PC-3 (cell line): ENCODE results near the gene RSAD1. TPM values are rescaled to one million over a fixed set of nuclear protein-coding genes. Genes with fewer than 3 reads are reported as not detected.

Experiments used
- ATAC-seq: fragments of 200-7000 bp; cut with Tn5 transposase; 2 replicates; pipeline ENCODE4 v1.9.1; 2020; ENCODE audit warnings: mild to moderate bottlenecking, moderate library complexity
- BruUV-seq: library from RNA; stranded (reverse); fragments of 400-500 nt; replicated peaks from 2 replicates; lab custom pipeline; 2021; lab: Mats Ljungman, UMichigan
- CTCF ChIA-PET: fragments of 300-600 bp; sonication (Branson Sonifier 250); formaldehyde crosslinking; loops from one replicate; lab custom pipeline; 2022; ENCODE audit warnings: antibody characterized with exemption; lab: Charles Lee
- POLR2A ChIA-PET: fragments of 300-600 bp; sonication (Branson Sonifier 250); formaldehyde crosslinking; loops from one replicate; lab custom pipeline; 2022; ENCODE audit warnings: antibody characterized with exemption; ENCODE audit not compliant: unreplicated experiment; lab: Charles Lee
- DNase-seq: peaks from one replicate; pipeline ENCODE4 v3.0.0-alpha.2; 2015
- H2AFZ ChIP-seq: fragments of 300-600 bp; sonication (generic); 2 replicates; pipeline ENCODE4 v1.6.0; 2016; ENCODE audit warnings: antibody characterized with exemption, low read length
- H3F3A ChIP-seq: fragments of 300-600 bp; sonication (generic); one replicate; pipeline ENCODE4 v1.6.0; 2017; ENCODE audit warnings: antibody characterized with exemption, low read length, control low read depth, mild to moderate bottlenecking; ENCODE audit not compliant: unreplicated experiment
- H3K27ac ChIP-seq: fragments of 300-600 bp; sonication (generic); 2 replicates; pipeline ENCODE4 v1.5.1; 2016; ENCODE audit warnings: mild to moderate bottlenecking, low read length
- H3K27me3 ChIP-seq: fragments of 300-600 bp; sonication (generic); 2 replicates; pipeline ENCODE4 v1.6.1; 2016; ENCODE audit warnings: low read length, mixed read lengths
- H3K36me3 ChIP-seq: fragments of 300-600 bp; sonication (generic); 2 replicates; pipeline ENCODE4 v1.6.1; 2016; ENCODE audit warnings: low read depth, mixed run types, low read length, mixed read lengths
- H3K4me1 ChIP-seq: fragments of 300-600 bp; sonication (generic); 2 replicates; pipeline ENCODE4 v1.5.1; 2016; ENCODE audit warnings: low read length; ENCODE audit not compliant: insufficient read depth
- H3K4me2 ChIP-seq: fragments of 300-600 bp; sonication (generic); 2 replicates; pipeline ENCODE4 v1.6.0; 2016; ENCODE audit warnings: low read length
- H3K4me3 ChIP-seq: fragments of 300-600 bp; sonication (generic); 2 replicates; pipeline ENCODE4 v1.5.1; 2016; ENCODE audit warnings: mild to moderate bottlenecking, low read length, mixed read lengths
- H3K79me2 ChIP-seq: fragments of 300-600 bp; sonication (generic); 2 replicates; pipeline ENCODE4 v1.6.1; 2017; ENCODE audit warnings: low read length, mixed read lengths
- H3K9ac ChIP-seq: fragments of 300-600 bp; sonication (generic); 2 replicates; pipeline ENCODE4 v1.6.0; 2016; ENCODE audit warnings: mild to moderate bottlenecking, low read length
- H3K9me2 ChIP-seq: fragments of 300-600 bp; sonication (generic); replicated peaks from 2 replicates; pipeline ENCODE4 v1.6.1; 2016; ENCODE audit warnings: mixed run types, low read length, mixed read lengths
- H3K9me3 ChIP-seq: fragments of 300-600 bp; sonication (generic); 2 replicates; pipeline ENCODE4 v1.6.1; 2016; ENCODE audit warnings: low read length, mixed read lengths
- H4K20me1 ChIP-seq: fragments of 300-600 bp; sonication (generic); 2 replicates; pipeline ENCODE4 v1.6.1; 2016; ENCODE audit warnings: low read length, mixed read lengths
- EZH2 ChIP-seq: fragments of 300-600 bp; sonication (generic); IDR thresholded peaks from one replicate; pipeline ENCODE4 v1.6.1; 2017; ENCODE audit warnings: antibody characterized with exemption, mild to moderate bottlenecking, low read length; ENCODE audit not compliant: unreplicated experiment
- EZH2phosphoT487 ChIP-seq: fragments of 300-600 bp; sonication (generic); IDR thresholded peaks from 2 replicates; pipeline ENCODE4 v1.6.1; 2018; ENCODE audit warnings: mild to moderate bottlenecking, antibody characterized with exemption, low read length, borderline replicate concordance
- intact Hi-C: fragments of 100-400 bp; cut with micrococcal nuclease; formaldehyde crosslinking; loops from 2 replicates; pipeline ENCODE4 v1.9.0; 2023
- total RNA-seq: library from RNA; depleted of rRNA; stranded (reverse); fragments of >200 nt; gene quantifications from 2 replicates; pipeline ENCODE4 v1.2.3, GENCODE V29; 2014
- TF ChIP-seq, protein P1 (sequence below): fragments of 300-600 bp; sonication (generic); conservative IDR thresholded peaks from 2 replicates; pipeline ENCODE4 v1.5.1; 2017; ENCODE audit warnings: antibody characterized with exemption, low read depth, mild to moderate bottlenecking, low read length

RSAD1 gene
- total RNA-seq, 1 experiment from 2014 or later: 37.7 TPM

DNA sequence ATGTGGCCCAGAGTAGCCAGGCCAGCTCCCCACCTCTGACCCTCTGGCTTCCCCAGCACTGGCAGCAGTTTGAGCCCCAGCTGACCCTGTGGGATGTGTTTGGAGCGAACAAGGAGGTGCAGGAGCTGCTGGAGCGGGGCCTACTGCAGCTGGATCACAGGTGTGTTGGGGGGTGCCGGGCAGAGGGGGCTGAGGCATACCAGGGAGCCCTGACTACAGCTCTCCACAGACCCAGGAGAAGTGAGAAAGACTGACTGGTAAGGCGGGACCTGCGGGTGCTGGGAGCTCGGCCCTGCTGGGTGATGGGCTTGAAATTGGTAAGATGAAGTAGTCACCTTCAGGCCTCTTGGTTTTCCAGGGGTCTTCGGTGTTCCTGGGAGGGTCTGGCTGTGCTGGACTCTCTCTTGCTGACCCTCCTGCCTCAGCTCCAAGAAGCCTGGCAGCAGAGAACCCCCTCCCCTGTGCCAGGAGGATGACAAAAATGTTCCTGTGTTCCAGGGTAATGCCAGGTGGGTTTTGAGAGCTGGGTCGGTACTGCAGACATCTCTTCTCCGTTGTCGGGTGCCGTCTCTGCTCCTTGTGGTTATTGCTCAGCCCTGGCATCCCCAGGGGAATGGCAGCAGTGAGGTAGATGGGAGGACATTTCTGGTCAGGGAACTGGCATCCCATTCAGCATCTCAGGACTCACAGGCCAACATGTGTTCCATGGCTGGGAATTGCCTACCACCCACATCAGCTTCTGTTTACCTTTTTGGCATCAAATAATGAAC lies 5.9 kb downstream of the RSAD1 start:
- no peak for TF ChIP-seq EZH2phosphoT487
- TF ChIP-seq EZH2: no peak
- H3K4me2 ChIP-seq: no peak overlapping the region
- CTCF ChIA-PET: no interaction called here
- no peak overlapping the region for H3K9ac ChIP-seq
- DNase-seq (no peak), ATAC-seq (no peak)
- POLR2A ChIA-PET: no interaction called here
- no peaks in the 10 kb centered on the region for H3K9me3 ChIP-seq
- no peak overlapping the region for H3K27ac ChIP-seq
- no peaks in the 10 kb centered on the region for H3F3A ChIP-seq
- H3K9me2 ChIP-seq: no peaks in the 10 kb centered on the region
- no TSS peak for BruUV-seq
- H3K36me3 ChIP-seq: peaks cover 23% of the 10 kb centered on the region; the same call in 1 of the 2 replicates
- no peak overlapping the region for H3K4me3 ChIP-seq
- no peak overlapping the region for H2AFZ ChIP-seq
- H3K4me1 ChIP-seq: peaks cover 30% of the 10 kb centered on the region
- intact Hi-C loops: loop anchor here (5.0 kb wide), 1 partner anchor 358 kb away; no protein-coding TSS in a partner anchor
- peaks cover 20% of the 10 kb centered on the region for H3K79me2 ChIP-seq
- no peaks in the 10 kb centered on the region for H3K27me3 ChIP-seq
- no peaks in the 10 kb centered on the region for H4K20me1 ChIP-seq

DNA sequence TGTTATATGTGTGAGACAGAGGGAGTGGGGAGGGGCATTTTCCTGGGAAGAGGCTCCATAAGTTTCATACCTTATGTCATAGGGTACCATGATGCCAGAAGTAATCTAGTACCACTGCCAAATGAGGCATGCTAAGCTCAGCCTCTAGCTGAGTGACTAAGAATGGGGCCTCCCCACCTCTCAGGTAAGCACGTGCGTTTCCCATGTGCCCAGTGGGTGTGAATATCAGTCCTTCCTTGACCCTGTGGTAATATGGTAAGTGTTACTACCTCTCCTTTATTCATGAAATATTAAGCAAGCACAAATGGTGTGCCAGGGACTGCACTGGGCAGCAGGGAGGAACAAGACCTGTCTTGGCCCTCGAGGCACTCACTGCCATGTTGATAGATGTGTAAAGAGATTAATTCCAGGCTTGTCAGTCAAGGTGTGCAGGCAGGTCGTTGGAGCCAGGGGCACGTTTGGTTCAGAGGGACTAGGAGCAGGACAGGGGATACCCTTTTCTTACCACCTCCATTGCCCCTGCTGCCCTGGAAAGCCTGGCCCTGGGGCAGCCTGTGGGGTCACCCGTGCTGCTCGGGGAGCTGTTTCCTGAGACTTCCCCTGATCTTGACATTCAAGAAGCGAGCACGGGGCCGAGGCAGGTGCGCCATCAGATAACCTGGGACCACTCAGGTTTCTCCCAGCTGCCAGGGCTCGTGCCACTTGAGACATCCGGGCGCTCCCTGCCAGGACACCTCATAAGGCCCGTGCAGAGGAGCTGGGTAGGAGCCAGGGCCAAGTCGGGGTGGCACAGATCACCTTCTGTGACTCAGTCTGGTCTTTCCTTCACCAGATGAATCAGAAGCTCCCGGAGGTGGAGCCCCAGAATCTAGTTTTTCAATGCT lies 8.8 kb downstream of the RSAD1 start:
- TF ChIP-seq EZH2: no peak
- TF ChIP-seq, protein P1, sequence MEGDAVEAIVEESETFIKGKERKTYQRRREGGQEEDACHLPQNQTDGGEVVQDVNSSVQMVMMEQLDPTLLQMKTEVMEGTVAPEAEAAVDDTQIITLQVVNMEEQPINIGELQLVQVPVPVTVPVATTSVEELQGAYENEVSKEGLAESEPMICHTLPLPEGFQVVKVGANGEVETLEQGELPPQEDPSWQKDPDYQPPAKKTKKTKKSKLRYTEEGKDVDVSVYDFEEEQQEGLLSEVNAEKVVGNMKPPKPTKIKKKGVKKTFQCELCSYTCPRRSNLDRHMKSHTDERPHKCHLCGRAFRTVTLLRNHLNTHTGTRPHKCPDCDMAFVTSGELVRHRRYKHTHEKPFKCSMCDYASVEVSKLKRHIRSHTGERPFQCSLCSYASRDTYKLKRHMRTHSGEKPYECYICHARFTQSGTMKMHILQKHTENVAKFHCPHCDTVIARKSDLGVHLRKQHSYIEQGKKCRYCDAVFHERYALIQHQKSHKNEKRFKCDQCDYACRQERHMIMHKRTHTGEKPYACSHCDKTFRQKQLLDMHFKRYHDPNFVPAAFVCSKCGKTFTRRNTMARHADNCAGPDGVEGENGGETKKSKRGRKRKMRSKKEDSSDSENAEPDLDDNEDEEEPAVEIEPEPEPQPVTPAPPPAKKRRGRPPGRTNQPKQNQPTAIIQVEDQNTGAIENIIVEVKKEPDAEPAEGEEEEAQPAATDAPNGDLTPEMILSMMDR: no peak
- no peak for TF ChIP-seq EZH2phosphoT487
- no peaks in the 10 kb centered on the region for H3K27me3 ChIP-seq
- BruUV-seq: no TSS peak
- DNase-seq (peak; percentile 90), ATAC-seq (peak; percentile 96)
- H3F3A ChIP-seq: no peaks in the 10 kb centered on the region
- H4K20me1 ChIP-seq: no peaks in the 10 kb centered on the region
- no peaks in the 10 kb centered on the region for H3K79me2 ChIP-seq
- H3K27ac ChIP-seq: no peak overlapping the region; the same call in 1 of the 2 replicates
- H3K9me2 ChIP-seq: no peaks in the 10 kb centered on the region
- H3K4me3 ChIP-seq: no peak overlapping the region
- H3K9ac ChIP-seq: no peak overlapping the region
- H3K4me2 ChIP-seq: peak overlapping the region; percentile 52
- POLR2A ChIA-PET: interaction anchor here (0.5 to 1.1 kb wide), 2 partner anchors 181 to 205 kb away, joined by 15 to 17 read pairs; no protein-coding TSS in a partner anchor
- peaks cover 23% of the 10 kb centered on the region; the same call in 1 of the 2 replicates for H3K36me3 ChIP-seq
- CTCF ChIA-PET: interaction anchor here (0.5 to 1.3 kb wide), 3 partner anchors 8 to 139 kb away, joined by 3 to 8 read pairs (median 4); no protein-coding TSS in a partner anchor
- no peak overlapping the region for H2AFZ ChIP-seq
- H3K4me1 ChIP-seq: peaks cover 22% of the 10 kb centered on the region
- no peaks in the 10 kb centered on the region for H3K9me3 ChIP-seq
- intact Hi-C loops: no loop called here

DNA sequence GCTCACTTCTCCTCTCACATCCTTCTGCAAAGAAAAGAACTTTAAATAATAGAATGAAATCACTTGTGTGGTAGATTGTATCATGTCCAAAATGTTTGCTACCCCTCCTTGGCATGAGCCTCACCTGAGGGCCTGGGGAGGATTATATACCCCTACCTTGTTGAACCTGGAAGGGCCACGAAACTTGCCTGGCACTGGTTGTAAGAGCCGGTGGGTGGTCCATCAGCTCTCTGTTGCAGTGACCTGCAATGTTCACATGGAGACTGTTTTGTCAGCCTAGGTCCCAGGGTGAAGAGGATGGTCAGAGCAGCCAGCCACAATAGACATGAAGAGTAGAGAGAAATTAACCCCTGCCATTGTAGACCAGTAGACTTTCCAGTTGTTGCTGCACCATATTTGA lies 10.2 kb downstream of the RSAD1 start:
- no peak overlapping the region for H3K27ac ChIP-seq
- no peaks in the 10 kb centered on the region for H3K79me2 ChIP-seq
- no peaks in the 10 kb centered on the region for H3F3A ChIP-seq
- ChIA-PET CTCF (no interaction called here), POLR2A (no interaction called here)
- no peak overlapping the region for H2AFZ ChIP-seq
- H3K36me3 ChIP-seq: peaks cover 15% of the 10 kb centered on the region; the same call in 1 of the 2 replicates
- no TSS peak for BruUV-seq
- no peak for ATAC-seq
- H3K4me3 ChIP-seq: no peak overlapping the region
- no peaks in the 10 kb centered on the region for H4K20me1 ChIP-seq
- H3K27me3 ChIP-seq: no peaks in the 10 kb centered on the region
- H3K9ac ChIP-seq: no peak overlapping the region
- no peaks in the 10 kb centered on the region for H3K9me3 ChIP-seq
- DNase-seq: no peak
- TF ChIP-seq, protein P1: no peak
- TF ChIP-seq EZH2 (no peak), EZH2phosphoT487 (no peak)
- peaks cover 15% of the 10 kb centered on the region for H3K4me1 ChIP-seq
- intact Hi-C loops: no loop called here
- no peak overlapping the region for H3K4me2 ChIP-seq
- no peaks in the 10 kb centered on the region for H3K9me2 ChIP-seq
